ENCODE measurements around the gene SDR9C7.
"Not testable (repeated sequence)": the region's sequence is repeated elsewhere in the genome, so short reads cannot be mapped to it uniquely, and the experiment has no call there.

SDR9C7 gene

DNA sequence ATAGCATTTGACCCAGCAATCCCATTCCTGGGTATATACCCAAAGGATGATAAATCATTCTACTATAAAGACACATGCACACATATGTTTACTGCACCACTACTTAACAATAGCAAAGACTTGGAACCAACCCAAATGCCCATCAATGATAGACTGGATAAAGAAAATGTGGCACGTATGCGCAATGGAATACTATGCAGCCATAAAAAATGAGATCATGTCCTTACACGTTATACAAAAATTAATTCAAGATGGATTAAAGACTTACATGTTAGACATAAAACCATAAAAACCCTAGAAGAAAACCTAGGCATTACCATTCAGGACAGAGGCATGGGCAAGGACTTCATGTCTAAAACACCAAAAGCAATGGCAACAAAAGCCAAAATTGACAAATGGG, 16.1 kb downstream of the SDR9C7 start:
- not testable (repeated sequence) for DNase-seq (ENCODE audit: low read depth in 2 of 2, low spot score in 1 of 2)

DNA sequence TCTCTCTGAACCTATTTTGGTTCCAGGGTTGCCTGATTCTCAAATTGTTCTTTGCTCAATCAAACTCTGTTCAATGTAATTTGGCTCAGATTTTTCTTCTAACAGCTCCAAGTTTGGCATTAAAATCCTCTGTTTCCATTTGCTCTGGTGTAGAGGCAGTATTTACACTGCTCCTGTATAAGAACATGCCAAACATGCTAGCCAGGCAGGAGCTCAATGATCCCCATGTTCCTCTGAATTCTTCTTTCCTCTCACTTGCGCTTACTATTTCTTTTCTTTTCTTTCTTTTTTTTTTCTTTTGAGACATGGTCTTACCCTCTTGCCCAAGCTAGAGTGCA, 17.2 kb downstream of the SDR9C7 start:
- no peak for DNase-seq (ENCODE audit: low read depth in 2 of 2, low spot score in 1 of 2)

GRCh38 chr12:56916296-56916995, 17.8 kb downstream of the SDR9C7 start:
- no peak for DNase-seq (ENCODE audit: low read depth in 2 of 2, low spot score in 1 of 2)

GRCh38 chr12:56914724-56915123, 19.5 kb downstream of the SDR9C7 start:
- DNase-seq (ENCODE audit: low read depth in 2 of 2, low spot score in 1 of 2) = no peak

DNA sequence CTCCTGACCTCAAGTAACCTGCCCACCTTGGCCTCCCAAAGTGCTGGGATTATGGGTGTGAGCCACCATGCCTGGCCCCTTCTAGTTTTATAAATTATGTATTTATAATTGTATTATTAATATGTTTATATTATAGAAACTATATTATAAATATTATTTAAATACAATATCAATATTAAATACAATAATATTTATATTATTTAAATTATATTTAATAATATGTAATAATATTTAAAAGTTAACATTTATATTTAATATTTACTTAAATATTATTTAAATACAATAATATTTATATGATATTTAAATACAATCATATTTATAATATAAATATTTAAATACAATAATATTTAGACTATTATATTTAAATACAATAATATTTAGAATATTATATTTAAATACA, 20.0 kb downstream of the SDR9C7 start:
- no peak for DNase-seq (ENCODE audit: low read depth in 2 of 2, low spot score in 1 of 2)

- not testable (repeated sequence) for DNase-seq (ENCODE audit: low read depth in 2 of 2, low spot score in 1 of 2)
Observed at GRCh38 chr12:56909403-56909802, 24.8 kb downstream of the SDR9C7 start.

DNA sequence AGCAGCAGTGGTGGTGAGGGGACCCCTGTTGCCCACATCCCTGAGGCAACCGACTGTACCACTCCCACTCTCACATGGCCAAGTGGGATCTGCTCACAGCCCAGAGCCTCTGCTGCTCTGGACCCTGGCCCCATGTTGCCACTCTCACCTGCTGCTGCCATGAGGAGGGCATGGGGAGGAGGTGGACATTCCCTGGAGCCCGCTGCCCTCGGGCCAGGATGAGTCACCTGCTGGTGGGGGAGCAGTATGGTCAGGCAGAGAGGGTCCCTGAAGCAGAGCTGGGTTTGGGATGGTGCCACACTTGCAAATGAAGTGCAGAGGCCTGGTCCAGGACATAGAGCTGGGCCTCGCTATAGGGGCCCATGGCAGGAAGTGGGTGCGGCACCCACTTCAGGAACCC, 26.1 kb downstream of the SDR9C7 start:
- DNase-seq (ENCODE audit: low read depth in 2 of 2, low spot score in 1 of 2) = no peak

- no peak for DNase-seq (ENCODE audit: low read depth in 2 of 2, low spot score in 1 of 2)
Observed at GRCh38 chr12:56905852-56906251, 28.4 kb downstream of the SDR9C7 start.

DNA sequence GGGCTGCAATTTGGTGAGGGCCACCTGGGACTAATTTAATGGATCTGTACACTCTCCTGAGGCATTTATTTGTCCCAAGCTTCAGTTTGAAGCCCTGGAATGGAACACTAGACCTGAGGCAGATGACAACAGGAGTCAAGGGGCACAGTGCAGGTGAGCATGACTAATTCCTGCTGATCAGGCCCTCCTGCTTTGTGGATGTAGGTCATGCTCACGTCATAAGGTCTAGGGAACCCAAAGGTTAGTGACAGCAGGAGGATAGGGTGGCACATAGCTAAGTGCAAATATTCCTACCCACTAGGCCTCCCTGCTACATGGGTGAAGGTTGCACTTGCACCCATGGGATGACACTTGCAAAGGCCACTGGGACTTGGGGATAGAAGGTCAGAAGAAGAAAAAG, 30.8 kb downstream of the SDR9C7 start:
- no peak for DNase-seq (ENCODE audit: low read depth in 2 of 2, low spot score in 1 of 2)

GRCh38 chr12:56901313-56901712, 32.9 kb downstream of the SDR9C7 start:
- DNase-seq (ENCODE audit: low read depth in 2 of 2, low spot score in 1 of 2) = not testable (repeated sequence)

GRCh38 chr12:56900583-56900982, 33.6 kb downstream of the SDR9C7 start:
- no peak for DNase-seq (ENCODE audit: low read depth in 2 of 2, low spot score in 1 of 2)

DNA sequence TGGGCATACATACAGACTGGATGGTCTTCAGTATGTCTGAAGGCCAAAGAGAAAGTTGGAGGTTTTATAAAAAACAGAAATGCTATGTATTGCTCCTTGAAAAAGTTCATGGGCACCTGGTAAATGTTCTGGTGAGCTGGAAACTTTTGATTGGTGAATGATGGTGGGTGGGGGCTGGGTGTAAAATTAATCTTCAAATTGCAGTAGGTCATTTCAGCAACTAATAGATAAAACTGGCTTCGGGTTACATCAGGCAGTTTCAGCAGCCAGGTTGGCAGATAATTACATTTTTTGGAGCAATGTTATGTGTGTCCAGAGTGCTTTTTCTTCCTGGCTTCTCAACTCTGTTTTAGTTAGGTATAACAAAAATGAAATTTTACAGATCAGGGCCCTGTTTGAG, 35.3 kb downstream of the SDR9C7 start:
- no peak for DNase-seq (ENCODE audit: low read depth in 2 of 2, low spot score in 1 of 2)

- no peak for DNase-seq (ENCODE audit: low read depth in 2 of 2, low spot score in 1 of 2)
Observed at GRCh38 chr12:56897844-56898361, 36.3 kb downstream of the SDR9C7 start.

DNA sequence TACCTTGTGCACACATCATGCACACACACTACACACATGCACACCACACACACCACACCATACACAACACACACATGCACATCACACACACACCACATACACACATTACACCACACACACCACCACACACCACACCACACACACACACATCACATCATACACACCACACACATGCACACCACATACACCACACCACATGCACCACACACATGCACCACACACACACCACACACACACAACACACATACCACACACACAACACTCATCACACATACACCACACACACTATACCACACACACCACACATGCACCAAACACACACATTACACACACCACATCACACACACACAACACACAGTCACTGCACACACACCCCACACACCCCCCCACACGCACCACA, 38.1 kb downstream of the SDR9C7 start:
- no peak for DNase-seq (ENCODE audit: low read depth in 2 of 2, low spot score in 1 of 2)

DNA sequence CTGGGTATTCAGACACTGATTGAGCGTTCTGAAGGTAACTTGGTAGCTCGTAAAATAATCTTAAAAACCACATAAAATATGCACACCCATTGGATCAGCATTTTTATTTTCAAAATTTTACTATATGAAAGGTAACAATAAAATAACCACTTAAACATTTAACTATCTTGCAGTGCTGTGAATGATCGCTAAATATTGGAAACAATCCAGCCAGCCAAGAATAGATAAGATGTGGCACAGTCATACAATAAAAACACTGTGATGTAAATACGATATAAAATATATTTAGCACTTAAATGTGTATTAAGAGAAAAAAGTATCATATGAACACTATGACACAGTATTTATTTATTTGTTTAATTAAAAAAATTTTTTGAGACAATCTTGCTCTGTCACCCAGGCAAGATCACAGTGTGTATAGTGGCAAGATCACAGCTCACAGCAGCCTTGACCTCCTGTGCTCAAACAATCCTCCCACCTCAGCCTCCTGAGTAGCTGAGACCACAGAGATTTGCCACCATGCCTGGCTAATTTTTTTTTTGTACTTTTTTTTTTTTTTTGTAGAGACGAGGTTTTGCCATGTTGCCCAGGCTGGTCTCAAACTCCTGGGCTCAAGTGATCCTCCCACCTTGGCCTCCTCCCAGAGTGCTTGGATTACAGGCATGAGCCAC, 39.4 kb downstream of the SDR9C7 start:
- DNase-seq (ENCODE audit: low read depth in 2 of 2, low spot score in 1 of 2) = no peak

DNA sequence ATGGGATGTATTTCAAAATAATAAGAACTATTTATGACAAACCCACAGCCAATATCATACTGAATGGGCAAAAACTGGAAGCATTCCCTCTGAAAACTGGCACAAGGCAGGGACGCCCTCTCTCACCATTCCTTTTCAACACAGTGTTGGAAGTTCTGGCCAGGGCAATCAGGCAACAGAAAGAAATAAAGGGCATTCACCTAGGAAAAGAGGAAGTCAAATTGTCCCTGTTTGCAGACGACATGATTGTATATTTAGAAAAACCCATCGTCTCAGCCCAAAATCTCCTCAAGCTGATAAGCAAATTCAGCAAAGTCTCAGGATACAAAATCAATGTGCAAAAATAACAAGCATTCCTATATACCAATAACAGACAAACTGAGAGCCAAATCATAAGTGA, 42.3 kb downstream of the SDR9C7 start:
- DNase-seq (ENCODE audit: low read depth in 2 of 2, low spot score in 1 of 2) = not testable (repeated sequence)

- no peak for DNase-seq (ENCODE audit: low read depth in 2 of 2, low spot score in 1 of 2)
Observed at GRCh38 chr12:56886319-56886718, 47.9 kb downstream of the SDR9C7 start.

DNA sequence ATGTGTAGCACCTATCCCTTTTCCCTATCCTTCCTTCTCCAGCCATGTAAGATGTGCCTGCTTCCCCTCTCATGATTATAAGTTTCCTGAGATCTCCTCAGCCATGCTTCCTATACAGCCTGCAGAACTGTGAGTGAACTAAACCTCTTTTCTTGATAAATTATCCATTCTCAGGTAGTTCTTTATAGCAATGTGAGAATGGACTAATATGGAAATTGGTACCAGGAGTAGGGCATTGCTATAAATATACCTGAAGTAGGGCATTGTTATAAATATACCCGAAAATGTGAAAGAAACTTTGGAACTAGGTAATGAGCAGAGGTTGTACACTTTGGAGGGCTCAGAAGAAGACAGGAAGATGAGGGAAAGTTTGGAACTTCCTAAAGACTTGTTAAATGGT, 48.9 kb downstream of the SDR9C7 start:
- DNase-seq (ENCODE audit: low read depth in 2 of 2, low spot score in 1 of 2) = no peak

DNA sequence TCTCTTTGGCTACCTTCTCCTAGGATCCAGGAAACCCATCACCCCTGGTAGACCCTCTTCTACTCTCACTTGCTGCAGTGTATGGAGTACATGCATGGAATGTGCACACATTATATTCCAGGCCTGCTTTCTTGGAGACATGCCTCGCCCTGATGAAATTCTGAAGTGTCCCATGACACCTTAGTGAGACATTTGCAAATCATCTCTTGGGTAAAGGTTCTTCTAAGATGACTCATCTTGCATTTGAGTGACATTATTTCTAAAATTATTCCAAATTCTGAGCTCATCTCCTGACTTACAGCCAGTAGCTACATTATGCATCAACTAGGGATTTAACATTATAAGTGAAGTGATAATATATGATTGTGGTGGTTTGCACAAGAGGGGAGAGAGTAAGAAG, 49.8 kb downstream of the SDR9C7 start:
- DNase-seq (ENCODE audit: low read depth in 2 of 2, low spot score in 1 of 2) = no peak

DNA sequence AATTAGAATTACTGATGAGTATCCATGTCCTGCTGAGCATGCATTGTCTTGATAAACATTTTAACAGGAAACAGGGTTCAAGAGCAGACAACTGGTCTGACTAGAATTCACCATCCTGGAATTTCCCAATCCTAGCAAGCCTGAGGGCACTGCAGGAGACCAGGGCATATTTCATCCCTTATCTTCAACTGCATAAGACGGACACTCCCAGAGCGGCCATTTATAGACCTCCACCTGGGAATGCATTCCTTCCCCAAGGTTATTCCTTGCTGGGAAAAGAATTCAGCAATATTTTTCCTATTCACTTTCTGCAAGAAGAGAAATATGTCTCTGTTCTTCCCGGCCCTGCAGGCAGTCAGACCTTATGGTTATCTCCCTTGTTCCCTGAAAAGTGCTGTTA, 51.8 kb downstream of the SDR9C7 start:
- not testable (repeated sequence) for DNase-seq (ENCODE audit: low read depth in 2 of 2, low spot score in 1 of 2)

DNA sequence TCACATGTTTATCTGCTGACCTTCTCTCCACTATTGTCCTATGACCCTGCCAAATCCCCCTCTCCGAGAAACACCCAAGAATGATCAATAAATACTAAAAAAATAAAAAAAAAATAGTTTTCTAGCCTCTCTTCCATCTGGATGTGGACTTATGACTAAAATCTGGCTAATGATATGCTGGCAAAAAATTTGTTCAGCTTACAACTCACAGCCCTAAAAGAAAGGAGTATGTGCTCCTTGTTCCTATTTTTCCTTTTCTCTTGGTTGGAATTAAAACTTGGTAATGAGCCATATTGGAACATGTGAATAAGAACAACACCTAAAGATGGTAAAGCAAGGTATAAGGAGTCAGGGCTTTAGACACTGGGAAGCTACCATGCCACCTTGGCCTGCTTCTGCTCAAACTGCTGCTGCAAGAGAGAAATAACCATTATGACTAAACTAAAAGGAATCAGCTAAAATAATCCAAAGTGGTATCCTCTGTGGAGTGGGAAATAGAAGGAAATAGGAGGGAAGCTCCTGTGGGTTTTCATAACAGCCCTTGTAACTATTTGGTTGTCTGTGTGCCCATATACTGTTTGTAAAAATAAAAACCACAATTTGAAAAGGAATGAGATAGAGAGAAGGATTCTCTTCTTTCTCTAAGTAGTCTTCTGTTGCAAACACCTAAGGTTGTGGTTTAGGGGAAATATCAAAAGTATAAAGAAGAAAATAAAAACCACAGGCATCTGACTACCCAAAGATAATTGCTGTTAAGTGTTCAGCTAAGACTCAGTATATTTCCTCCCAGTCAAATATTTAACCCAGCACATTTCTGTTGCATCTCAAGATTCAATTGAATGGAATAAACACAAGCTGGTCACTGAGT, 53.8 kb downstream of the SDR9C7 start:
- no peak for DNase-seq (ENCODE audit: low read depth in 2 of 2, low spot score in 1 of 2)
